ACC112 (cell line): ENCODE results near the gene NPAS3.
A peak's percentile ranks its signal among the peaks of the same experiment; 100 is the strongest.
"Not testable (repeated sequence)": the region's sequence is repeated elsewhere in the genome, so short reads cannot be mapped to it uniquely, and the experiment has no call there.

Experiments used
- H2AFZ ChIP-seq: fragments of 200-600 bp; sonication (generic); one replicate; pipeline ENCODE4 v1.6.0; 2017; ENCODE audit warnings: antibody characterized with exemption, low read length; ENCODE audit not compliant: unreplicated experiment
- H3K27ac ChIP-seq: fragments of 200-600 bp; sonication (generic); 2 replicates; pipeline ENCODE4 v1.5.1; 2014; ENCODE audit warnings: low read depth, mild to moderate bottlenecking, antibody characterized with exemption, low read length, moderate library complexity
- H3K27me3 ChIP-seq: fragments of 200-600 bp; sonication (generic); 2 replicates; pipeline ENCODE4 v1.6.1; 2014; ENCODE audit warnings: mild to moderate bottlenecking, antibody characterized with exemption, low read length, moderate library complexity, mixed read lengths; ENCODE audit not compliant: insufficient read depth
- H3K36me3 ChIP-seq: fragments of 200-600 bp; sonication (generic); 2 replicates; pipeline ENCODE4 v1.6.1; 2016; ENCODE audit warnings: mild to moderate bottlenecking, antibody characterized with exemption, low read length, moderate library complexity, mixed read lengths; ENCODE audit not compliant: insufficient read depth
- H3K4me1 ChIP-seq: fragments of 200-600 bp; sonication (generic); one replicate; pipeline ENCODE4 v1.6.1; 2016; ENCODE audit warnings: low read length, mixed read lengths; ENCODE audit not compliant: insufficient read depth, unreplicated experiment, control insufficient read depth
- H3K4me3 ChIP-seq: fragments of 200-600 bp; sonication (generic); 2 replicates; pipeline ENCODE4 v1.5.1; 2014; ENCODE audit warnings: mild to moderate bottlenecking, low read depth, low read length
- H3K79me2 ChIP-seq: fragments of 200-600 bp; sonication (generic); one replicate; pipeline ENCODE4 v1.6.0; 2016; ENCODE audit warnings: low read length; ENCODE audit not compliant: control insufficient read depth, unreplicated experiment, insufficient read depth

Gene NPAS3

DNA sequence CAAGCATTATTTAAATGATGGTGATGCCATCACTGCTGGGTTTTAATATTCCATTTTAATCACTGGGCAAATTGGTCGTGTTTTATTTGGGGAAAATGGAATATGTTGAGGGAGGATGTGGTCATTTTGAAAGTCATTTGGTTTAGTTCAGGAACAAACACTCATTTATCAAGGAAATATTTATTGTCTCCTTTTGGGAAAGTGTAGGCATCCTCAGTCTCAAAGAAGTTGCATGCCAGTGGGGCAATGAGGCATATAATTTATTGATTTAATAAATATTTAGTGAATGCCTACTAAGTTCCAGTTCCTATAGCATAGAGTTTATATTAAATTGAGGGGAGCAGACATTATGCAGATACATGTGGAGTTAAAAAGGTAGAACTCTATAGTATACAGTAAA lies 134.3 kb downstream of the NPAS3 start:
- no peaks in the 10 kb centered on the region for H3K36me3 ChIP-seq
- no peaks in the 10 kb centered on the region for H3K4me1 ChIP-seq
- H3K27me3 ChIP-seq = no peaks in the 10 kb centered on the region
- no peaks in the 10 kb centered on the region for H3K79me2 ChIP-seq
- H2AFZ ChIP-seq = no peak overlapping the region
- no peak overlapping the region for H3K4me3 ChIP-seq
- no peak overlapping the region for H3K27ac ChIP-seq

DNA sequence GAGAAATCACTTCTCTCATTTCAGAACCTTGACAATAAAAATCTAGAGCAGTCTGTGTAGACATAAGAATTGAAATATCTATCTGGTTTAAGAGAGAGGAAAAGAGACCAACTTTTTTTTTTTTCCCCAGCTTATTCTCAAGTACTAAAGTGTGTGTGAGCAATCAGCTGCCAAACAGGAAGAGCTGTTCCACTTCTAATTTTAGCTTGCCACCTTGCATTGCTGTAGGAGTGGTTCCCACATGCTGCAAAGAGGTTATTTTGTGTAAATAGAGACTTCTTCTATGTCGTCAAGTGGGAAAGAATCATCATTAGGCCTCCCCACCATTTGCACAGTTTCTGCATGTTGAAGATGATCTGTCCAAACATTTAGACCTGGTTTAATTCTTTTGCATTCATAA lies 142.6 kb downstream of the NPAS3 start:
- no peak overlapping the region for H3K27ac ChIP-seq
- no peak overlapping the region for H2AFZ ChIP-seq
- H3K79me2 ChIP-seq = no peaks in the 10 kb centered on the region
- no peaks in the 10 kb centered on the region for H3K36me3 ChIP-seq
- H3K27me3 ChIP-seq = no peaks in the 10 kb centered on the region
- H3K4me1 ChIP-seq = no peaks in the 10 kb centered on the region
- no peak overlapping the region for H3K4me3 ChIP-seq

DNA sequence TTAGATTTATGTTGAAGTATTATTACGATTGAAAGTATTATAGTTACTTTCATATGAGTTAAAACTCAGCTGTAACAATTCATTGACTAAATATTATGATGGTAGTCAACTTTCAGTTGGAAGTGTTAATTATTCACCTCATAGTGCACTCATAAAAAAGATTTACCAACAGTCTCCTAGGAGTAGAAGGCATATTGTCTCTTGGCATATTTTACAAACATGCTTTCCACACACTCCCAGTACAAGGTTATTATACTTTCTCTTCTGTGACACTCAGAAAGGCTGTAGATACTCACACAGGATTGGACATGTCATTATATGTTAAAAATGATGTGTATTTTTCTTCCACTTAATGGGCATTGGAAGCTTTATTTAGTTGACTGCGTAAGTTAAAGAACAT lies 147.1 kb downstream of the NPAS3 start:
- Histone ChIP-seq H3K79me2 (no peaks in the 10 kb centered on the region), H3K4me3 (no peak overlapping the region), H3K27ac (no peak overlapping the region), H2AFZ (no peak overlapping the region), H3K4me1 (no peaks in the 10 kb centered on the region), H3K36me3 (no peaks in the 10 kb centered on the region), H3K27me3 (no peaks in the 10 kb centered on the region)

DNA sequence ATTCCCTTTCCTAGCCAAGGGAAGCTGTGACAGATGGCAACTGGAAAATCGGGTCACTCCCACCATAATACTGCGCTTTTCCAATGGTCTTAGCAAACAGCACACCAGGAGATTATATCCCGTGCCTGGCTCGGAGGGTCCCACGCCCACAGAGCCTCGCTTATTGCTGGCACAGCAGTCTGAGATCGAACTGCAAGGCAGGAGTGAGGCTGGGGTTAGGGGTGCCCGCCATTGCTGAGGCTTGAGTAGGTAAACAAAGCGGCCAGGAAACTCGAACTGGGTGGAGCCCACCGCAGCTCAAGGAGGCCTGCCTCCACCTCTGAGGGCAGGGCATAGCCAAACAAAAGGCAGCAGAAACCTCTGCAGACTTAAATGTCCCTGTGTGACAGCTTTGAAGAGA lies 149.6 kb downstream of the NPAS3 start:
- not testable (repeated sequence) for H2AFZ ChIP-seq, H3K27me3 ChIP-seq, H3K79me2 ChIP-seq, H3K36me3 ChIP-seq, H3K4me3 ChIP-seq, H3K4me1 ChIP-seq, H3K27ac ChIP-seq

DNA sequence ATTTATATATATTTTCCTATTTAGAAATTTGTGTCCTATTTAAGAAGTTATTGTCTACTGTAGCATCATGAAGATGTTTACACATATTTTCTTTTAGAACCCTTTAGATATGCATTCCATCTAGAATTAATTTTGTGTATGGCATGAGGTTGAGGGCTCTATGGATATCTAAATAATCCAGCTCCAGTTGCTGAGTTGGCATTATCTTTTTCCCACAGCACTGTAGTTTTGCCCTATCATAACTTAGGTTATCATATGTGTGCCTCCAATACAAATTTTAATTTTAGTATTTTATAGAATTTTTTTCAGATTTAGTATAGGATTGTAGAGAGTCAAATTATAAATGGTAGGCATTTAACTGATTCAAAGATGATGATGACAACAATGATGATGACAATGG lies 159.3 kb downstream of the NPAS3 start:
- Histone ChIP-seq H3K27me3 (0 out of 2 replicates have a peak, but pooled peaks cover 5% of the 10 kb centered on the region), H3K79me2 (no peaks in the 10 kb centered on the region), H3K27ac (no peak overlapping the region), H3K4me3 (no peak overlapping the region), H3K36me3 (no peaks in the 10 kb centered on the region), H2AFZ (no peak overlapping the region), H3K4me1 (no peaks in the 10 kb centered on the region)

DNA sequence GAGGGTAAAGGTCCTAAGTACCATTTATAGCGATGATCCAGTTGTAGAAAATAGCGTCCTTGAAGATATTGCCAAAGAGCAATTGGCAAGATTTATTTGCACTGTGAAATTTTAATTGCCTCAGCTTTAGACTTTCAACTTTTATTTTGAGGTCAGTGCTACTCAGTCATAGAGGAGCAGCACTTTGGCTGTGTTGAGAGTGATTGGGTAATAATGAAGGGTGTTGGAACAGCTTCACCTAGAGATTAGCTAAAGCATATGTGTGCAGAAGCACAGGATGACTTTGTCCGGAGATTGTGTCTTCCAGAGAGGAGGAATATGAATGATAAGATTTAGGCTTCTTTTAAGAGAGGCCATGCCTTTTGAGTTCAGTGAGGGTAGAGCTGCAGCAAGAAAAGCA lies 164.8 kb downstream of the NPAS3 start:
- no peak overlapping the region for H3K4me3 ChIP-seq
- H3K4me1 ChIP-seq = no peaks in the 10 kb centered on the region
- H3K27ac ChIP-seq = no peak overlapping the region
- H3K27me3 ChIP-seq = no peaks in the 10 kb centered on the region
- no peaks in the 10 kb centered on the region for H3K36me3 ChIP-seq
- H2AFZ ChIP-seq = no peak overlapping the region
- H3K79me2 ChIP-seq = no peaks in the 10 kb centered on the region

DNA sequence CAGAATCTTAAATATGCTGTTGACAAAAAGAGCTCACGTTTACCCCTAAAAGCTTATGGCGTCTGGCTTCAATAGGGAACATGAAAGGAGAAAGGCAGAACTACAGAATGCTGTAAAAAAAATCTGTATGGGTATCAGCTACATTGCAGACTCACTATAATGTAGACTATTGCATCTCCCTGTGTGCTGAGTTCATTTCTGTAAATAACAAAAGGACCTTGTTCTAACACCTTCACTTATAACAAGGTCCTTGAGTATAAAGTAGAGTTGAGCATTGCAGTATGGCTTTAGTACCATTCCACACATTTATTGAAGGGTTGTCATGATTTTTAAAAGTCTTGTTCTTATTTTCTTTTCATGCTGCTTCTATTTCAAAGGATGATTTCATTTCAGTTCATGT lies 165.3 kb downstream of the NPAS3 start:
- H3K4me1 ChIP-seq = no peaks in the 10 kb centered on the region
- no peak overlapping the region for H3K27ac ChIP-seq
- no peak overlapping the region for H2AFZ ChIP-seq
- no peaks in the 10 kb centered on the region for H3K36me3 ChIP-seq
- H3K27me3 ChIP-seq = no peaks in the 10 kb centered on the region
- H3K4me3 ChIP-seq = no peak overlapping the region
- no peaks in the 10 kb centered on the region for H3K79me2 ChIP-seq

DNA sequence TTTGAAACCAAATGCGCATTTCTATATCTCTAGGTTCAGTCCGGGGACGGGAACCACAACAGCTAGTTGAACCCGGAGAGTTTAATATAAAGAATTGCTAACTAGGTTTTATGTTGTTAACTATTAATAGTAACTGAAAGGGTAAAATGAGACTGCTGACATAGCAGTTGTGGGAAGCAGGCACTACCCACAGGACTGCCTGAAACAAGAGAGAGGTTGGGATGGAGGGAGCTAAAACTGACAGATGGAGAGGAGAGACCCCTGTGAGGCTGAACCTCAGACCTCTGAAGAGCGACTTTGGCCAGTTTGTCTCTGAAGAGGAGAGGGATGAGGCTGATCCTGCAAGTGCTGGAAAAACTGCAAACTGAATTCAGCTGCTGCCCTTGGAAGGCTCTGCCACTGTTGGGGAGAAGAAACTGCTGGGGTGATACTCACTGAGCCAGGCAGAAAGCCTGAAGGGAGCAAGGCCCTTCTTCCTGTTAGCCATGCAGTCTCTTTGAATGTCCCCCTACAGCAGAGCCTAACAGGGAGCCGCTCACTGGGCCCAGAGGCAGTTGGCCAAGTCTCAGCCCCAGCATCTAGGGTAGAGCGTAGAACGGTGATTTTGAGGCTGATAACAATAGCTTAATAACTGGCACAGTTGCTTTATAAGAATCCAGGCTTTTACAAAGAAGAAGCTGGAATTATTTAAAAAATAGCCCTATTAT lies 172.2 kb downstream of the NPAS3 start:
- no peaks in the 10 kb centered on the region for H3K27me3 ChIP-seq
- H2AFZ ChIP-seq = no peak overlapping the region
- no peaks in the 10 kb centered on the region for H3K36me3 ChIP-seq
- no peak overlapping the region for H3K4me3 ChIP-seq
- H3K27ac ChIP-seq = no peak overlapping the region
- no peaks in the 10 kb centered on the region for H3K4me1 ChIP-seq
- no peaks in the 10 kb centered on the region for H3K79me2 ChIP-seq

DNA sequence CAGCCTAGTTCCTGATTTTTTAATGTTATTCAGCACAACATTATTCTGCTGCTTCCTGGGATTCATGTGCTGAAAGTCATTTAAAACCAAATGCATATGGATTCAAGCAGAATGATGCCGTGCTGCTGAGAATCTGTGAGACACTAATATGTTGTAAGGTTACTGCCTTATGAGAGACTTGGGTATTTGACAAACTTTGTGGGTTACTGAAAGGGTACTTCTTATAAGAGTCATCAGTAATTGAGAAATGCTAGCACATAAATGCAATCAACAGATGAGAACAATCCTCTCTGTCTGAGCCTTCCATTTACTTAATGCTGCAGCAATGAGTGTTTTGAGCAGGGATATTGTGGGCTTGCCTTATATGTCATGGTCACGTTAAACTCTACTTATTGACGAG lies 175.7 kb downstream of the NPAS3 start:
- no peaks in the 10 kb centered on the region for H3K36me3 ChIP-seq
- H3K27me3 ChIP-seq = no peaks in the 10 kb centered on the region
- no peak overlapping the region for H2AFZ ChIP-seq
- H3K4me3 ChIP-seq = no peak overlapping the region
- no peaks in the 10 kb centered on the region for H3K79me2 ChIP-seq
- H3K4me1 ChIP-seq = peaks cover under 1% of the 10 kb centered on the region
- H3K27ac ChIP-seq = no peak overlapping the region

DNA sequence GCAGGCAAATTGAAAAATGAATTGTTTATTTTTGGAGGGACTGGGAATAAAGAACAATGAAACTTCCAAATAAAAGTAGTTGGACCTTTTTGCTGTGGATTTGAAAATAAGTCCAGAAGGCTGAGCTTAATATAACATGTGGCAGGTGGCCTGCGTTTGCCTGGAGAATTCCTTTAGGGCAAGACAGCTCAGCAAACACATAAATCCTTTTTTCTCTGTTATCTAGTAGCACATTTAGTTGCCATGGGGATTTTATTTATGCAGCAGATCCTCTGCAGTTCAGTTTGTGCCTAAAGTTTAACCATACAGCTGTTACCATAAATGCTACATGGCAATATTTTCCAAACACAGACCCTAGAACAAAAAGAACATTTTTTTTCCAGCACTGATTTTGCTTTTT lies 180.0 kb downstream of the NPAS3 start:
- H2AFZ ChIP-seq = no peak overlapping the region
- H3K27ac ChIP-seq = no peak overlapping the region
- no peak overlapping the region for H3K4me3 ChIP-seq
- no peaks in the 10 kb centered on the region for H3K27me3 ChIP-seq
- H3K36me3 ChIP-seq = no peaks in the 10 kb centered on the region
- peaks cover 22% of the 10 kb centered on the region for H3K4me1 ChIP-seq
- no peaks in the 10 kb centered on the region for H3K79me2 ChIP-seq

DNA sequence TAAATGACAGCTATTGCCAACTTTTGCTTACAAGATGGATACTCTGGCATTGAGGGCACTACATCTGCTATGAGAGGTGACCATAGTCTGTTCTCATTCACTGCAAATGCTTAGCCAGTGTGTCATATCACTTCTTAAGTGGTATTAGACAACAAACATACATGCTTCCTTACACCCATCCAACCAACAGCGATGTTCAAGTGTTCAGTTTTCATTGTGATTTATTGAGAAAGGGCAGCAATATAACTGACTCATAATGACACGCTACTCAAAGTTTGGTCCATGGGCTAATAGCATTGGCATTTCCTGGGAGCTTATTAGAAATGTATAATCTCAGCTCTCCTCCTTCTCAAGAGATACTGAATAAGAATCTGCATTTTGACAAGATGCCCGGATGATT lies 181.7 kb downstream of the NPAS3 start:
- H3K79me2 ChIP-seq = no peaks in the 10 kb centered on the region
- H3K27ac ChIP-seq = peak overlapping the region; percentile 88
- no peaks in the 10 kb centered on the region for H3K36me3 ChIP-seq
- H2AFZ ChIP-seq = peak overlapping the region; percentile 10
- no peaks in the 10 kb centered on the region for H3K27me3 ChIP-seq
- peaks cover 22% of the 10 kb centered on the region for H3K4me1 ChIP-seq
- H3K4me3 ChIP-seq = peak overlapping the region; percentile 39; the same call in 1 of the 2 replicates
